GM18951 (cell line): ENCODE measurements around the gene VPS39.

Experiments used
- POLR2A ChIP-seq: IDR thresholded peaks from 4 replicates; pipeline ENCODE4 v1.6.1; 2011; ENCODE audit warnings: mild to moderate bottlenecking; ENCODE audit not compliant: insufficient read length, insufficient read depth; ENCODE audit errors: extremely low read depth
- in situ Hi-C: fragments of 300-500 bp; cut with MboI; formaldehyde crosslinking; loops from one replicate; pipeline ENCODE4 v1.12.0; 2022; ENCODE audit warnings: low sequenced_read_pairs, mixed read lengths, inconsistent platforms; ENCODE audit not compliant: unreplicated experiment

Gene VPS39

GRCh38 chr15:42159381-42160015, 48.6 kb downstream of the VPS39 start:
- no peak for TF ChIP-seq POLR2A
- in situ Hi-C loops = no loop called here

- in situ Hi-C loops = no loop called here
- TF ChIP-seq POLR2A = no peak
These were observed 49.2 kb downstream of the VPS39 start for GRCh38 chr15:42158941-42159340.

GRCh38 chr15:42157981-42158765, 49.9 kb downstream of the VPS39 start:
- no peak for TF ChIP-seq POLR2A
- in situ Hi-C loops = no loop called here

GRCh38 chr15:42157381-42157780, 50.7 kb downstream of the VPS39 start:
- in situ Hi-C loops = no loop called here
- no peak for TF ChIP-seq POLR2A

GRCh38 chr15:42156243-42156922, 51.7 kb downstream of the VPS39 start, which contains the start of gene PLA2G4F:
Gene PLA2G4F (minus strand): TSS chr15:42156636. CDS start chr15:42156549, 87 bp downstream.
- in situ Hi-C loops = no loop called here
- TF ChIP-seq POLR2A = no peak

- no peak for TF ChIP-seq POLR2A
- in situ Hi-C loops = no loop called here
These were observed 52.4 kb downstream of the VPS39 start for GRCh38 chr15:42155546-42156242.

GRCh38 chr15:42154956-42155355, 53.1 kb downstream of the VPS39 start:
- in situ Hi-C loops = no loop called here
- TF ChIP-seq POLR2A = no peak

GRCh38 chr15:42154212-42154941, 53.7 kb downstream of the VPS39 start:
- in situ Hi-C loops = no loop called here
- TF ChIP-seq POLR2A = no peak

- no peak for TF ChIP-seq POLR2A
- in situ Hi-C loops = no loop called here
These were observed 54.3 kb downstream of the VPS39 start for GRCh38 chr15:42153874-42154211.

- no peak for TF ChIP-seq POLR2A
- in situ Hi-C loops = no loop called here
These were observed 55.0 kb downstream of the VPS39 start for GRCh38 chr15:42152921-42153698.

GRCh38 chr15:42152196-42152920, 55.7 kb downstream of the VPS39 start:
- in situ Hi-C loops = no loop called here

GRCh38 chr15:42151736-42152135, 56.4 kb downstream of the VPS39 start:
- TF ChIP-seq POLR2A = no peak
- in situ Hi-C loops = no loop called here

More at GRCh38 chr15:42152196-42152920, 55.7 kb downstream of the VPS39 start:
- no peak for TF ChIP-seq POLR2A

GRCh38 chr15:42151141-42151561, 57.0 kb downstream of the VPS39 start:
- TF ChIP-seq POLR2A = no peak
- in situ Hi-C loops = no loop called here
